Activated CD8-positive, alpha-beta memory T cell treated with anti-CD3 and anti-CD28 coated beads, Interleukin-2, amount 50 U/mL, for 24 hours (primary cell): ENCODE measurements around the gene SENP1.

Experiments used
- DNase-seq: peaks from one replicate; pipeline ENCODE4 v3.0.0-alpha.2; 2020; ENCODE audit errors: extremely low read depth

Gene SENP1

GRCh38 chr12:48067250-48067938 lies 38.5 kb downstream of the SENP1 start:
- no peak for DNase-seq

DNA sequence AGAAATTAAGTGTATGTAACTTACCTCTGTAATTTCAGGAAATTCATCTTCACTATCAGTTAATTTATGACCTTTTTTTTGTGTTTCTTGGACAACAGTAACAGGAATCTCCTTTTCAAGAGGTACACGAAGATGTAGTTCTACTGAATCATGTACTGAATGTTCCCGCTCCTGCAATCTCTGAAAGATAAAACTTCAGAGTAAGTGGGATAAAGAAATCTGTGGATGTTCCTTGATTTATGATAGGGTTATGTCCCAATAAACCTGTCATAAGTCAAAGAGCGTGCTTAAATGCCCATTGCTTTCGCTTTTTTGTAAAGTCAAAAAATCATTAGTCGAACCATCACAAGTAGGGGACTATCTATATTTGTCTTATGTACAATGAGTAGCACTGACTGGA lies 40.8 kb downstream of the SENP1 start:
- DNase-seq, result no peak

DNA sequence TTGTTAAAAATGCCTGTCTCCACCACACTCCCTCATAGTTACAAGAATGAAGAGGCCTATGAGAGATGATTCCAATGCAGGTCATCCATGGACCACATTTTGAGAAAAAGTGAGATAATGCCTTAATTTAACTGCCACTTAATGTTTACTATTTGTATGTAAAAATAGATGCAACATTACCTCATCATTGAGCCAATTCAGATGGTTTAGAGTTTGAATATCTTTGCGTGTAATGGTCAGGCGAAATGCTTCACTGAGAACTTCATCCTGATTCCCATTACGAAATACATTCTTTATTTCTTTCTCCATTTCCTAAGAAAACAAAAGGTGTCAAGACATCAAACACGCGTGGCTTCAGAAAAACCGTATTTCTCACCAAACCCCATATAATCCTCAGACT lies 42.3 kb downstream of the SENP1 start:
- DNase-seq, result no peak

GRCh38 chr12:48061938-48062719 lies 43.8 kb downstream of the SENP1 start:
- DNase-seq, result no peak

- no peak for DNase-seq
Measured at GRCh38 chr12:48060474-48060873, 45.4 kb downstream of the SENP1 start.

GRCh38 chr12:48058771-48059170 lies 47.1 kb downstream of the SENP1 start:
- no peak for DNase-seq

DNA sequence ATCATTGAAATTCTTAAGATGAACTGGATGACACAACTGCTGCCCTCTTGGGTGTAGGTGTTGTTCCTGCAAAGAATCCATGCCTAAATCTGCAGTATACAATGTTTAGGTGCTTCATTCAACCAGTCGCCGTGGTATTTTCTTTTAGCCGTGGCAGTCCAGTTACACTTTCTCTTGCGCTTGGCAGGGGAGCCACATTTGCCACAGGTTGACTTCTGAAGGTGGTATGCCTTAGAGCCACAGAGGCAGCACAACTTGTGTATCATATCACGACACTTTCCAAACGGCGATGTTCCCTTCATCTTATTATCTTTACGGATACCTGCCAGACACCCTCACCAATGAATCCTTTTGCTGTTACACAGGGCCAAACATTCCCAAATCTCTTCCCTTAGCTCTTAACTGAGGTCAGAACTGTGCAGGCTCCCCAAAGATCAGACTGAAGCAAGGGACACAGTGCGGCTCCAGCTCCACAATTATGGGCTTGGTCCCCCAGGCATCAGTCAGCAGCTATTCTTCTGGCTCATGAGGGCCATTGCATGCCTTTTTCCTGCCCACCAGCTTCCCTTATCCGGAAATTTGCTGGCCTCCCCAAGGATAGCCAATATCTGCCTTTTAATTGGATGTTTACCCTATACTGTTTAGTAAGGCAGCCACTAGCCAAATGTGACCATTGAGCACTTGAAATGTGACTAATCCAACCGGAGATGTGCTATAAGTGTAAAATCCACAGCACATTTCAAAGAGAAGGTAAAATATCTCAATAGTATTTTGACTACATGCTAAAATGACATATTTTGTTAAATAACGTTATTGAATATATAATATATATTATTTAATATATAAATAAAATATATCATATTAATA lies 50.7 kb downstream of the SENP1 start:
- no peak for DNase-seq

DNA sequence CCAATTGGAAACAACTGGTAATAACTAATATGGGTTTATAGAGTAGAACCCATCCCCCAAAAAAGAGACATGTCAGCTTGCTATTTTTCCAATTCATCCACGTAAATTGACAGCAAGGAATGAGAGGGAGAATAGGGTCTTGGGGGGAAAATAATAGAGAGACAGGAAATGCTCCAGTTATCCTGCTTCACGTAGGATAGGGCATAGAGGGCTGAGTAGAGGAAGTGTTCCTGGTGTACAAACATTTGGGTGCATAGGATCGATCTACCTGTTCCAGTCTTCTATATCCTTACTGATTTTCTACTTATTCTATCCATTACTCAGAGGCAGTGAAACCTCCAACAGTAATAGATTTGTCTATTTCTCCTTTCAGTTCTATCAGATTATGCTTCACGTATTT lies 52.0 kb downstream of the SENP1 start:
- DNase-seq, result no peak

GRCh38 chr12:48053122-48053521 lies 52.8 kb downstream of the SENP1 start:
- no peak for DNase-seq

DNA sequence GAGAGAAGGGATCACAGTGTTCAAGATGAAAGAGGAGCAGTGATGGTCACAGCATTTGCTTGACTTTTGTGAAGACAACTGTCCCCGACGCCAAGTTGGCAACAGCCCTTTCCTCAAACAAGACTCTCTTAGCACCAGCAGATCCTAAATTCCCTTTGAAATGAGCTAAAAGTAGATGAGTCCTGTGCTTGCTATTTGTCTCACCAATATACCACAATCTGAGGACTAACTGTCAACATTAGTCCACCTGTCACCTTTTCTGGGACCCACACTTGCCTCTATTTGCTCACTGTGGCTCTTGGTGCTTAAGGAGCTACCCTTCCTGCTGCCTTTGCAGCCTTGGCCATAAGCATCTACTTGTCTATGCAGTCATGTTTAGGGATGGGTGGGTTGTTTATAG lies 54.2 kb downstream of the SENP1 start:
- DNase-seq, result no peak

- DNase-seq, result no peak
Measured at GRCh38 chr12:48050174-48050573, 55.7 kb downstream of the SENP1 start.

GRCh38 chr12:48045965-48046518 lies 59.8 kb downstream of the SENP1 start:
- no peak for DNase-seq

DNA sequence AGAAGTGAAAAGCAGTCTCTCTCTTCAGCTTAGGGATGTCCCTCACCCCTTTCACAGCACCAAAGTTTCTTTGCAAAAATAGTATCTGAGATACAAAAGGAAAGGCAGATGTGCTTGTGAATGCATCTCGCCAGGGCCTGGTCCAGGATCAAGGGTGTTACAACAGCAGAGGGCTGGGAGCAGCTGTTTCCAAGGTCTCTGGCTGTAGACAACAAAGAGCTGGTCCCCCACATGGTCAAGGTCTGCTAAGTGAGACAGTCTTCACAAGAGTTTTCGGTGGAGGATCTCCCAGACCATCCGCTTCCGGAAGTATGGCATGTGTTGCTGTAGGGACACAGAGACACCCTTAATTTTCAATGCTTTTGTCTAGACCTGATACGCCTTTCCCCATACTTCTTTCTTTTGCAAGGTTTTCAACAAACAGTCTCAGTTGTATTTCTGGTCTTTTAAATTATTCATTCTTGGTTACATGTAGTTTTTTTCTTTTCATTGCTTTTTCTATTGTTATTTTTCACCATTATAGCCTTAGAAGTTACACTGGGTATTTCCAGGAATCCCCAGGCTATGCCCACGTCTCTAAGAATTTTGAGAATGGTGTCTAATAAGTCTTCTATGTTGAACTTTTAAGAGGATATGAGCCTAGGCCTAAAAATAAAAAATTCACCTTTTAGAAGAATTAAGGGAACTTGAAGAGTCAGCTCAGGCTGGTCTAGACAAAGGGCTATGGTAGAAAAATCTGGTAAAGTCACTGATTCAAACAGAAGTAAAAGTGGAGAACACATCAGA lies 60.6 kb downstream of the SENP1 start:
- no peak for DNase-seq

- no peak for DNase-seq
Measured at GRCh38 chr12:48044396-48044795, 61.5 kb downstream of the SENP1 start.

- no peak for DNase-seq
Measured at GRCh38 chr12:48043771-48044170, 62.1 kb downstream of the SENP1 start.

- DNase-seq, result no peak
Measured at GRCh38 chr12:48041591-48042423, 64.1 kb downstream of the SENP1 start.

GRCh38 chr12:48040354-48040753 lies 65.5 kb downstream of the SENP1 start:
- DNase-seq, result no peak

- DNase-seq, result no peak
Measured at GRCh38 chr12:48039151-48039550, 66.7 kb downstream of the SENP1 start.

- no peak for DNase-seq
Measured at GRCh38 chr12:48038085-48038484, 67.8 kb downstream of the SENP1 start.

DNA sequence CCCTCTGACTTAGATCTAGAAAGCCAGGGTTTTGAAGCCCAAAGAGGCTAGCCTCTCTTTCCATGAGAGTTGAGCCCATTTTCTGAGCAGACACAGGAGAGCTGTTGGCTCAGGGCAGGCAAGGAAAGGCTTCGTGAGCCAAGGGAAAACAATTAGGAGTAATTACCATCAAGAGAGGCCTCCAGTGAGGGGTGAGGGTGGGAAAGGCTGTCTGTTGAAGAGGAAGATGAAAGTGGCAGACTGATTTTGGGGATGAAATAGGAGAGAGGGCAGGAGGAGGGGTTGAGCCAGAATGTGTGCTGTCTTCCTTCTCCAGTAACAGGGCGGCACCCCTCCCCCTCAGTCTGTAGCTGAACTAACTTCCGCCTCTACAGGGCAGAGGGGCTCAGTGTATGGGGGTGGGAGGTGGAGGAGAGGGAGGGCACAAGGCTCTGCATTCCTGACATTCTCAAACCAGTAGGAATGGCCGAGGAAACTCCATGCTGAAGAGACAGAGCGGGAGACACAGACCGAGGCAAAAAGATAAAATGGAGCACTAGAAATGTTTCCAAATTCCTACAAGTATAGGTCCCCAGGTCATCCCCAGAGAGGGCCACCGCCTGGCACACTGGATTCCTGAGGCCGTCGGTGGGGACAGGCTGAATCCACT lies 68.5 kb downstream of the SENP1 start:
- DNase-seq, result no peak
